HS-5 (cell line): Measurements from ENCODE around the gene IL2RA.
"Not testable (repeated sequence)": the region's sequence is repeated elsewhere in the genome, so short reads cannot be mapped to it uniquely, and the experiment has no call there.

ENCODE experiments used
- DNase-seq: peaks from one replicate; pipeline ENCODE4 v3.0.0-alpha.2; 2012; ENCODE audit warnings: low read depth

Gene IL2RA

GRCh38 chr10:6056411-6057135 is 5.6 kb downstream of the IL2RA start:
- no peak for DNase-seq

GRCh38 chr10:6055929-6056328 is 6.2 kb downstream of the IL2RA start:
- no peak for DNase-seq

- no peak for DNase-seq
Observed at GRCh38 chr10:6054884-6055283, 7.3 kb downstream of the IL2RA start.

GRCh38 chr10:6053816-6054631 is 8.1 kb downstream of the IL2RA start:
- no peak for DNase-seq

- no peak for DNase-seq
Observed at GRCh38 chr10:6053303-6053702, 8.9 kb downstream of the IL2RA start.

- DNase-seq = no peak
Observed at GRCh38 chr10:6052247-6053221, 9.6 kb downstream of the IL2RA start.

- no peak for DNase-seq
Observed at GRCh38 chr10:6050801-6051445, 11.2 kb downstream of the IL2RA start.

- DNase-seq = no peak
Observed at GRCh38 chr10:6049031-6049400, 13.2 kb downstream of the IL2RA start.

- no peak for DNase-seq
Observed at GRCh38 chr10:6048281-6049030, 13.7 kb downstream of the IL2RA start.

GRCh38 chr10:6047847-6048246 is 14.3 kb downstream of the IL2RA start:
- no peak for DNase-seq

- no peak for DNase-seq
Observed at GRCh38 chr10:6046773-6047611, 15.2 kb downstream of the IL2RA start.

GRCh38 chr10:6045878-6046772 is 16.0 kb downstream of the IL2RA start:
- no peak for DNase-seq

- no peak for DNase-seq
Observed at GRCh38 chr10:6045314-6045848, 16.8 kb downstream of the IL2RA start.

GRCh38 chr10:6044751-6045313 is 17.3 kb downstream of the IL2RA start:
- DNase-seq = no peak

GRCh38 chr10:6044060-6044459 is 18.1 kb downstream of the IL2RA start:
- no peak for DNase-seq

GRCh38 chr10:6043377-6043776 is 18.8 kb downstream of the IL2RA start:
- not testable (repeated sequence) for DNase-seq

- DNase-seq = no peak
Observed at GRCh38 chr10:6040205-6040604, 22.0 kb downstream of the IL2RA start.

GRCh38 chr10:6039711-6040110 is 22.5 kb downstream of the IL2RA start:
- DNase-seq = no peak
